ENCODE measurements around the gene SERTAD2. TPM values are rescaled to one million over a fixed set of nuclear protein-coding genes. Genes with fewer than 3 reads are reported as not detected.
A peak's percentile ranks its signal among the peaks of the same experiment; 100 is the strongest.

Gene SERTAD2
- total and polyA plus RNA-seq, 5 experiments from 2014 or later, result 5.5 to 34.5 (median 9.2) TPM

DNA sequence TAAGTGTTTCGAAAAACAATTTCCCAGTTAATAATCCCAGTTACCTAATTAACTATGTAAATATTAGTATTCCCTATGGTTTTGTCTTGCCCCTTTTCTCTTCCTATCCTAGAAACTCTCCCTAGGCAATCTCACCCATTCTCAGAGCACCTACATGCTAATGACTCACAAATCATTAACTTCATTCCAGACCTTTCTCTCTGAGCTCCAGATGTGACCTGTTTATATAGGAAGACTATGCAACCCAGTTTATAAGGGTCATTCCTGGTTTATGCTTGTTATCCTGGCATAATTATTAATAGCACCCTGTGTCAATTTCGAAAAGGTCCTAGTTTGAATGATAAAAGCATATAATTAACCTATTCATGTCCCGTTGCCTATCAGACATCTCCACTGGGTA, 14.8 kb upstream of the SERTAD2 start:
- ATAC-seq, result no peak
- H3K27ac Mint-ChIP-seq, result no peak overlapping the region
- no peak overlapping the region for H3K4me3 Mint-ChIP-seq
- H3K9me3 Mint-ChIP-seq, result no peaks in the 10 kb centered on the region
- POLR2A ChIA-PET, result interaction anchor here (1.0 to 9.0 kb wide), 5 partner anchors 9 to 82 kb away, joined by 3 to 240 read pairs (median 7); partner anchors contain the start of gene SERTAD2
- peaks cover 0 to 5% (median 0%) of the 10 kb centered on the region in 3 donors for H3K36me3 Mint-ChIP-seq
- H3K27me3 Mint-ChIP-seq, result no peaks in the 10 kb centered on the region
- peaks cover 29 to 47% (median 36%) of the 10 kb centered on the region in 4 donors for H3K4me1 Mint-ChIP-seq
- no peak for DNase-seq

- POLR2A ChIA-PET, result interaction anchor here (0.9 to 9.0 kb wide), 11 partner anchors 8 to 100 kb away, joined by 3 to 240 read pairs (median 7); partner anchors contain the start of gene SERTAD2
- Mint-ChIP-seq H3K4me1 (peaks cover 28 to 48% (median 37%) of the 10 kb centered on the region in 4 donors), H3K36me3 (peaks cover 0 to 5% (median 0%) of the 10 kb centered on the region in 3 donors)
These were observed 13.8 kb upstream of the SERTAD2 start for GRCh38 chr2:64667535-64667934.

GRCh38 chr2:64666810-64667438, 13.2 kb upstream of the SERTAD2 start:
- H3K36me3 Mint-ChIP-seq, result peaks cover 0 to 4% (median 0%) of the 10 kb centered on the region in 3 donors
- H3K27me3 Mint-ChIP-seq, result no peaks in the 10 kb centered on the region
- ATAC-seq, result peak; percentile 83 to 85
- DNase-seq, result peak in 2 of 10 donors; percentile 40 to 43
- no peaks in the 10 kb centered on the region for H3K9me3 Mint-ChIP-seq
- H3K4me3 Mint-ChIP-seq, result peak overlapping the region in 9 of 10 donors; percentile 11 to 78 (median 59)
- peak overlapping the region in 4 of 10 donors; percentile 26 to 91 (median 84) for H3K27ac Mint-ChIP-seq
- POLR2A ChIA-PET, result interaction anchor here (0.5 to 9.0 kb wide), 12 partner anchors 10 to 100 kb away, joined by 3 to 240 read pairs (median 5); partner anchors contain the start of gene SERTAD2
- H3K4me1 Mint-ChIP-seq, result peaks cover 28 to 51% (median 37%) of the 10 kb centered on the region in 4 donors

More at GRCh38 chr2:64667535-64667934, 13.8 kb upstream of the SERTAD2 start:
- Mint-ChIP-seq H3K27ac (peak overlapping the region in 4 of 10 donors; percentile 26 to 91 (median 84)), H3K9me3 (no peaks in the 10 kb centered on the region), H3K27me3 (no peaks in the 10 kb centered on the region), H3K4me3 (peak overlapping the region in 8 of 10 donors; percentile 11 to 78 (median 60))
- ATAC-seq (peak; percentile 26 to 29), DNase-seq (no peak)

- no peaks in the 10 kb centered on the region for H3K36me3 Mint-ChIP-seq
- H3K27ac Mint-ChIP-seq, result peak overlapping the region in 9 of 10 donors; percentile 77 to 98 (median 92)
- no peak for DNase-seq
- peaks cover 28 to 57% (median 40%) of the 10 kb centered on the region in 4 donors for H3K4me1 Mint-ChIP-seq
- no peaks in the 10 kb centered on the region for H3K9me3 Mint-ChIP-seq
- H3K4me3 Mint-ChIP-seq, result peak overlapping the region in 7 of 10 donors; percentile 34 to 78 (median 49)
- POLR2A ChIA-PET, result interaction anchor here (0.6 to 9.0 kb wide), 8 partner anchors 11 to 424 kb away, joined by 3 to 240 read pairs (median 4); partner anchors contain the start of gene SERTAD2
- ATAC-seq, result peak in 1 of 2 donors; percentile 13
- no peaks in the 10 kb centered on the region for H3K27me3 Mint-ChIP-seq
These were observed 12.0 kb upstream of the SERTAD2 start for GRCh38 chr2:64665709-64666108.

GRCh38 chr2:64663402-64663801, 9.7 kb upstream of the SERTAD2 start:
- H3K27me3 Mint-ChIP-seq, result no peaks in the 10 kb centered on the region
- DNase-seq (no peak), ATAC-seq (no peak)
- peak overlapping the region in 9 of 10 donors; percentile 42 to 98 (median 87) for H3K27ac Mint-ChIP-seq
- peaks cover 35 to 72% (median 58%) of the 10 kb centered on the region in 4 donors for H3K4me1 Mint-ChIP-seq
- H3K36me3 Mint-ChIP-seq, result no peaks in the 10 kb centered on the region
- POLR2A ChIA-PET, result interaction anchor here (1.0 to 9.0 kb wide), 6 partner anchors 10 to 87 kb away, joined by 3 to 240 read pairs (median 7); partner anchors contain the start of gene SERTAD2
- H3K9me3 Mint-ChIP-seq, result no peaks in the 10 kb centered on the region
- H3K4me3 Mint-ChIP-seq, result peak overlapping the region in 2 of 10 donors; percentile 7 to 19

- Mint-ChIP-seq H3K36me3 (no peaks in the 10 kb centered on the region), H3K4me3 (peak overlapping the region in 3 of 10 donors; percentile 0 to 8 (median 3)), H3K9me3 (no peaks in the 10 kb centered on the region), H3K27ac (peak overlapping the region in 6 of 10 donors; percentile 43 to 86 (median 70)), H3K27me3 (no peaks in the 10 kb centered on the region), H3K4me1 (peaks cover 35 to 89% (median 65%) of the 10 kb centered on the region in 4 donors)
- ATAC-seq (no peak), DNase-seq (no peak)
- POLR2A ChIA-PET, result interaction anchor here (8.1 to 9.0 kb wide), 2 partner anchors 8 to 88 kb away, joined by 67 to 240 read pairs; partner anchors contain the start of gene SERTAD2
These were observed 8.0 kb upstream of the SERTAD2 start for GRCh38 chr2:64661741-64662169.

DNA sequence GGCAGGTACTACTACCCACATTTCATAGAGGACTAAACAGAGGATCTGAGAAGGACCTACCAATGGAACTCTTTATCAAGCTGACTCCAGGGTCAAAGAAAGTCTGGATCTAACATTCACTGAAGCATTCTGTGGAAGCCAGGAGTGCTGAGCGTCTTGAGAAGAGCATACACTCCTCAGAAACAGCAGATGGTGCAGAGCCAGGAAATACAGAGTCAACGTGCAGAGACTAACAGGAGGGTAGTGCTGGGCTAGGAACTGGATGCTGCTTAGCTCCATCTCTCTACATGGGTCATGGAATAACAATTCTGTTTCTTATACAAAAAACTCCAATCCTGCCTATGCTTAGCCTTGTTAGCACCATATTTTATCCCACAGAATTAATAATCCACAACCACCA, 5.5 kb upstream of the SERTAD2 start:
- peak overlapping the region in 8 of 10 donors; percentile 17 to 60 (median 34) for H3K4me3 Mint-ChIP-seq
- ATAC-seq (peak; percentile 35 to 44), DNase-seq (no peak)
- H3K9me3 Mint-ChIP-seq, result no peaks in the 10 kb centered on the region
- H3K27me3 Mint-ChIP-seq, result no peaks in the 10 kb centered on the region
- POLR2A ChIA-PET, result interaction anchor here (0.6 to 1.6 kb wide), 5 partner anchors 9 to 109 kb away, joined by 3 to 6 read pairs (median 4); no protein-coding TSS in a partner anchor
- no peaks in the 10 kb centered on the region for H3K36me3 Mint-ChIP-seq
- peaks cover 35 to 94% (median 70%) of the 10 kb centered on the region in 4 donors for H3K4me1 Mint-ChIP-seq
- peak overlapping the region in 9 of 10 donors; percentile 3 to 91 (median 72) for H3K27ac Mint-ChIP-seq

- Mint-ChIP-seq H3K36me3 (no peaks in the 10 kb centered on the region), H3K27ac (peak overlapping the region in 8 of 10 donors; percentile 23 to 88 (median 66)), H3K9me3 (no peaks in the 10 kb centered on the region), H3K4me3 (peak overlapping the region in 4 of 10 donors; percentile 5 to 63 (median 6)), H3K27me3 (no peaks in the 10 kb centered on the region), H3K4me1 (peaks cover 29 to 85% (median 61%) of the 10 kb centered on the region in 4 donors)
- POLR2A ChIA-PET, result interaction anchor here (0.7 to 9.8 kb wide), 5 partner anchors 6 to 505 kb away, joined by 3 to 277 read pairs (median 5); no protein-coding TSS in a partner anchor
- no peak for DNase-seq
- no peak for ATAC-seq
These were observed 4.6 kb upstream of the SERTAD2 start for GRCh38 chr2:64658269-64658668.

DNA sequence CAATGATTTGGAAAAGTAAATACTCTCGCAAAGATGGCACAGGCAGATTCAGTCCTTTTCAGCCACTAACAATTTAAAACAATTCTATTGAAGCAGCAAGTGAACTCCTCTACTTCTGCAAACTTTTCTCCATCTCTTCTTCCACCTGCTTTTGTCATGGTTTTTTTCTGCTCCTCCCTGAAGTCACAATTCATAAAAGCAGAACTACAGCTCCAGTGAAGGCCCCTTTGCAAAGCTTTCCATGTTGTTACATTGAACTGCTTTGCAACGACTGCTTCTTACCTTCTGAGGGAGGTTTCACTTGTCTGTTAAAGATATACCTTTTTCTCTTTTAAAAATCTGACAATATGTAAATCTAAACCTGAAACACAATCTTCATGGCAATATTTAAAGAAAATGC, 3.7 kb upstream of the SERTAD2 start:
- Mint-ChIP-seq H3K27me3 (no peaks in the 10 kb centered on the region), H3K4me3 (peak overlapping the region in 6 of 10 donors; percentile 5 to 63 (median 30)), H3K27ac (peak overlapping the region; percentile 7 to 88 (median 66)), H3K9me3 (no peaks in the 10 kb centered on the region), H3K4me1 (peaks cover 29 to 80% (median 61%) of the 10 kb centered on the region in 4 donors), H3K36me3 (peaks cover 0 to 4% (median 0%) of the 10 kb centered on the region in 3 donors)
- ATAC-seq (no peak), DNase-seq (no peak)
- POLR2A ChIA-PET, result interaction anchor here (1.2 to 9.8 kb wide), 3 partner anchors 7 to 93 kb away, joined by 4 to 277 read pairs (median 240); no protein-coding TSS in a partner anchor

- ATAC-seq, result no peak
- peak overlapping the region; percentile 32 to 96 (median 67) for H3K27ac Mint-ChIP-seq
These were observed 2.7 kb upstream of the SERTAD2 start for GRCh38 chr2:64656379-64656778.

GRCh38 chr2:64655873-64656272, 2.2 kb upstream of the SERTAD2 start:
- peak overlapping the region; percentile 12 to 93 (median 86) for H3K4me3 Mint-ChIP-seq
- POLR2A ChIA-PET, result interaction anchor here (0.9 to 9.8 kb wide), 12 partner anchors 9 to 572 kb away, joined by 3 to 277 read pairs (median 47); partner anchors contain the start of genes ACTR2 and AFTPH

More at GRCh38 chr2:64656379-64656778, 2.7 kb upstream of the SERTAD2 start:
- peaks cover 0 to 4% (median 0%) of the 10 kb centered on the region in 3 donors for H3K36me3 Mint-ChIP-seq
- POLR2A ChIA-PET, result interaction anchor here (0.9 to 9.8 kb wide), 7 partner anchors 8 to 571 kb away, joined by 3 to 277 read pairs (median 63); partner anchors contain the start of gene ACTR2
- H3K4me3 Mint-ChIP-seq, result peak overlapping the region in 1 of 10 donors; percentile 34
- peaks cover 32 to 80% (median 65%) of the 10 kb centered on the region in 4 donors for H3K4me1 Mint-ChIP-seq
- no peaks in the 10 kb centered on the region for H3K9me3 Mint-ChIP-seq
- DNase-seq, result no peak
- no peaks in the 10 kb centered on the region for H3K27me3 Mint-ChIP-seq

More at GRCh38 chr2:64655873-64656272, 2.2 kb upstream of the SERTAD2 start:
- H3K27ac Mint-ChIP-seq, result peak overlapping the region; percentile 82 to 98 (median 94)
- DNase-seq, result no peak
- H3K27me3 Mint-ChIP-seq, result no peaks in the 10 kb centered on the region
- ATAC-seq, result no peak
- H3K4me1 Mint-ChIP-seq, result peaks cover 32 to 82% (median 68%) of the 10 kb centered on the region in 4 donors
- H3K36me3 Mint-ChIP-seq, result peaks cover 0 to 4% (median 0%) of the 10 kb centered on the region in 3 donors
- H3K9me3 Mint-ChIP-seq, result no peaks in the 10 kb centered on the region
